PFSK-1 (cell line): ENCODE data around the gene CTNND2.

Experiments
- POLR2AphosphoS5 ChIP-seq: IDR thresholded peaks from 2 replicates; pipeline ENCODE4 v1.6.1; 2012; ENCODE audit warnings: low read depth, mild to moderate bottlenecking, control low read depth, low read length, moderate library complexity
- SIN3A ChIP-seq: IDR thresholded peaks from 2 replicates; pipeline ENCODE4 v1.6.1; 2012; ENCODE audit warnings: mild to moderate bottlenecking, low read length, moderate library complexity, borderline replicate concordance; ENCODE audit not compliant: insufficient read depth
- TF ChIP-seq, protein P1 (sequence below), 2 experiments: IDR thresholded peaks; 2 replicates each; pipeline versions ENCODE4 v1.6.1 to v1.8.0; 2011 to 2012; ENCODE audit warnings: low read depth in 2 of 2, low read length in 2 of 2, control low read depth in 1 of 2, inconsistent platforms in 1 of 2, mild to moderate bottlenecking in 1 of 2, moderate library complexity in 1 of 2; ENCODE audit not compliant: insufficient read depth in 1 of 2

- TF ChIP-seq, protein P1, sequence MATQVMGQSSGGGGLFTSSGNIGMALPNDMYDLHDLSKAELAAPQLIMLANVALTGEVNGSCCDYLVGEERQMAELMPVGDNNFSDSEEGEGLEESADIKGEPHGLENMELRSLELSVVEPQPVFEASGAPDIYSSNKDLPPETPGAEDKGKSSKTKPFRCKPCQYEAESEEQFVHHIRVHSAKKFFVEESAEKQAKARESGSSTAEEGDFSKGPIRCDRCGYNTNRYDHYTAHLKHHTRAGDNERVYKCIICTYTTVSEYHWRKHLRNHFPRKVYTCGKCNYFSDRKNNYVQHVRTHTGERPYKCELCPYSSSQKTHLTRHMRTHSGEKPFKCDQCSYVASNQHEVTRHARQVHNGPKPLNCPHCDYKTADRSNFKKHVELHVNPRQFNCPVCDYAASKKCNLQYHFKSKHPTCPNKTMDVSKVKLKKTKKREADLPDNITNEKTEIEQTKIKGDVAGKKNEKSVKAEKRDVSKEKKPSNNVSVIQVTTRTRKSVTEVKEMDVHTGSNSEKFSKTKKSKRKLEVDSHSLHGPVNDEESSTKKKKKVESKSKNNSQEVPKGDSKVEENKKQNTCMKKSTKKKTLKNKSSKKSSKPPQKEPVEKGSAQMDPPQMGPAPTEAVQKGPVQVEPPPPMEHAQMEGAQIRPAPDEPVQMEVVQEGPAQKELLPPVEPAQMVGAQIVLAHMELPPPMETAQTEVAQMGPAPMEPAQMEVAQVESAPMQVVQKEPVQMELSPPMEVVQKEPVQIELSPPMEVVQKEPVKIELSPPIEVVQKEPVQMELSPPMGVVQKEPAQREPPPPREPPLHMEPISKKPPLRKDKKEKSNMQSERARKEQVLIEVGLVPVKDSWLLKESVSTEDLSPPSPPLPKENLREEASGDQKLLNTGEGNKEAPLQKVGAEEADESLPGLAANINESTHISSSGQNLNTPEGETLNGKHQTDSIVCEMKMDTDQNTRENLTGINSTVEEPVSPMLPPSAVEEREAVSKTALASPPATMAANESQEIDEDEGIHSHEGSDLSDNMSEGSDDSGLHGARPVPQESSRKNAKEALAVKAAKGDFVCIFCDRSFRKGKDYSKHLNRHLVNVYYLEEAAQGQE (IDR thresholded peaks at IDR 0.05; ENCODE audit: insufficient read depth in 1 of 2, low read depth in 2 of 2, low read length in 2 of 2) = no peak
- TF ChIP-seq POLR2AphosphoS5 (no peak), SIN3A (no peak)
Observed at GRCh38 chr5:11306365-11306764, 597.9 kb downstream of the CTNND2 start.
